NB4 (cell line): ENCODE measurements around the gene KCNS3.

ENCODE experiments used
- MAX ChIP-seq: IDR thresholded peaks from 2 replicates; pipeline ENCODE4 v1.6.1; 2011; ENCODE audit warnings: low read depth, low read length
- MYC ChIP-seq: IDR thresholded peaks from 2 replicates; pipeline ENCODE4 v1.6.1; 2011; ENCODE audit warnings: low read depth, low read length
- POLR2A ChIP-seq: IDR thresholded peaks from 2 replicates; pipeline ENCODE4 v1.6.1; 2011; ENCODE audit warnings: mild to moderate bottlenecking; ENCODE audit not compliant: insufficient read length; ENCODE audit errors: extremely low read depth
- TF ChIP-seq, protein P1 (sequence below): IDR thresholded peaks from one replicate; pipeline ENCODE4 v1.5.1; 2012; ENCODE audit warnings: low read depth, low read length

DNA sequence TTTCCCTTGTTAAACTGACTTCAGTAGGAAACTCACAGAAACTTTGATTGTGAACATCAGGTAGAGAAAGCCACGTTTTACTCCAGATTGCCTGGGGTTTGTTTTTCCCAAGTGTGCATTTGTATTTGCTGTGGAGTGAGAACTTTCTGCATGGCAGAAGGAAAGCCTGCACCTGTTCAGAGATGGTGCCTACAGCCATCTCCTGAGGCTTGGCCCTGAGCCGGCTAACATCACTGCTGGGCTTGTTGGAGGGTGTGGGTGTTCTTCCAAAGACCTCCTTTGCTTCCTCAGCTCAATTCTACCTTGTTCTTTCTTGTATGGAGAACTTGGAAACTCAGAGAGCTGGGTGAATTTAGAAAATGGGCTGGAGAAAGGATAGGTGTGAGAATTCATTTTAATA, 16.1 kb downstream of the KCNS3 start:
- TF ChIP-seq POLR2A (no peak), MAX (no peak), MYC (no peak)
- TF ChIP-seq, protein P1, sequence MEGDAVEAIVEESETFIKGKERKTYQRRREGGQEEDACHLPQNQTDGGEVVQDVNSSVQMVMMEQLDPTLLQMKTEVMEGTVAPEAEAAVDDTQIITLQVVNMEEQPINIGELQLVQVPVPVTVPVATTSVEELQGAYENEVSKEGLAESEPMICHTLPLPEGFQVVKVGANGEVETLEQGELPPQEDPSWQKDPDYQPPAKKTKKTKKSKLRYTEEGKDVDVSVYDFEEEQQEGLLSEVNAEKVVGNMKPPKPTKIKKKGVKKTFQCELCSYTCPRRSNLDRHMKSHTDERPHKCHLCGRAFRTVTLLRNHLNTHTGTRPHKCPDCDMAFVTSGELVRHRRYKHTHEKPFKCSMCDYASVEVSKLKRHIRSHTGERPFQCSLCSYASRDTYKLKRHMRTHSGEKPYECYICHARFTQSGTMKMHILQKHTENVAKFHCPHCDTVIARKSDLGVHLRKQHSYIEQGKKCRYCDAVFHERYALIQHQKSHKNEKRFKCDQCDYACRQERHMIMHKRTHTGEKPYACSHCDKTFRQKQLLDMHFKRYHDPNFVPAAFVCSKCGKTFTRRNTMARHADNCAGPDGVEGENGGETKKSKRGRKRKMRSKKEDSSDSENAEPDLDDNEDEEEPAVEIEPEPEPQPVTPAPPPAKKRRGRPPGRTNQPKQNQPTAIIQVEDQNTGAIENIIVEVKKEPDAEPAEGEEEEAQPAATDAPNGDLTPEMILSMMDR, result no peak
